Heart right ventricle (tissue), 16 donors: ENCODE results near the gene RAI1. TPM values are rescaled to one million over a fixed set of nuclear protein-coding genes. Genes with fewer than 3 reads are reported as not detected.
A peak's percentile ranks its signal among the peaks of the same experiment; 100 is the strongest.
"Not testable (repeated sequence)": the region's sequence is repeated elsewhere in the genome, so short reads cannot be mapped to it uniquely, and the experiment has no call there.

ENCODE experiments used
- ATAC-seq, 8 donors: fragments of 200-7000 bp; cut with Tn5 transposase; one replicate each; pipeline ENCODE4 v1.9.1; 2020; ENCODE audit warnings: mild to moderate bottlenecking in 8 of 8, moderate library complexity in 8 of 8, moderate number of reproducible peaks in 1 of 8
- DNase-seq, 2 donors: peaks; one replicate each; pipeline ENCODE4 v3.0.0-alpha.2; 2020
- H3K27ac ChIP-seq, 10 donors: fragments of 200-600 bp; sonication (generic) in 2 of 10; one replicate each; pipeline versions ENCODE4 v1.5.0 to v1.8.0; 2020 to 2022; ENCODE audit warnings: mild to moderate bottlenecking in 3 of 10
- H3K27me3 ChIP-seq, 7 donors: fragments of 200-600 bp; one replicate each; pipeline ENCODE4 v1.8.0; 2021 to 2022; ENCODE audit warnings: mild to moderate bottlenecking in 2 of 7
- H3K36me3 ChIP-seq, 9 donors: fragments of 200-600 bp; sonication (generic) in 1 of 9; one replicate each; pipeline versions ENCODE4 v1.5.0 to v1.8.0; 2020 to 2022; ENCODE audit warnings: mild to moderate bottlenecking in 2 of 9
- H3K4me1 ChIP-seq, 9 donors: fragments of 200-600 bp; sonication (generic) in 1 of 9; one replicate each; pipeline versions ENCODE4 v1.5.0 to v1.8.0; 2020 to 2022; ENCODE audit warnings: mild to moderate bottlenecking in 4 of 9
- H3K4me3 ChIP-seq, 10 donors: fragments of 200-600 bp; sonication (generic) in 2 of 10; one replicate each; pipeline versions ENCODE4 v1.5.0 to v1.8.0; 2020 to 2022; ENCODE audit warnings: mild to moderate bottlenecking in 7 of 10, moderate library complexity in 2 of 10
- H3K9me3 ChIP-seq, 11 donors: fragments of 200-600 bp in 10 of 11; sonication (generic) in 2 of 11; one replicate each; pipeline versions ENCODE4 v1.5.0 to v1.8.0; 2013 to 2022; ENCODE audit warnings: mild to moderate bottlenecking in 2 of 11, control low read depth in 1 of 11, moderate library complexity in 1 of 11
- CTCF ChIP-seq, 9 donors: fragments of 200-600 bp; sonication (generic) in 2 of 9; IDR thresholded peaks; one replicate each; pipeline versions ENCODE4 v1.5.0 to v1.8.0; 2021 to 2022; ENCODE audit warnings: antibody characterized with exemption in 9 of 9, mild to moderate bottlenecking in 5 of 9, moderate library complexity in 1 of 9
- WGBS, 2 donors: extraction: QIAGEN DNeasy Blood & Tissue Kit; methylation state at CpG; one replicate each; pipeline ENCODE4 v1.1.7; 2013; ENCODE audit warnings: inconsistent platforms in 1 of 2; 5-methylcytosine and 5-hydroxymethylcytosine counted together
- intact Hi-C, 10 donors: fragments of 100-400 bp; cut with DNase I; formaldehyde crosslinking; loops; one replicate each; pipeline versions ENCODE4 v1.11.1 to v1.14.2; 2022
- polyA plus RNA-seq, 2 donors: library from polyadenylated mRNA; stranded (reverse); fragments of 200-250 nt; gene quantifications; one replicate each; pipeline ENCODE4 v1.2.3, GENCODE V29; 2013
- total RNA-seq, 10 donors: library from RNA; stranded (reverse); fragmentation: NEBNext Ultra II Directional in 3 of 10; extraction: Animal tissue kit (Norgen Biotek cat#: 25700) in 3 of 10; gene quantifications; one replicate each; pipeline versions ENCODE4 v1.2.1 to v1.2.4, GENCODE V29; 2021 to 2023
- donor health status: Arrhythmogenic right ventricular cardiomyopathy.
- donor health status: ischemic (EF 13 %, LVEDD 7.1; RV severe dilation, severe dysfunction).
- donor health status: healthy with polysubstance abuse.
- donor health status: DM: no; HTN: yes; CAD: no.
- donor health status: DM: no; HTN: no; CAD: no.
- donor health status: ischemic (EF 25% LVEDD 6.9; RV normal size, moderate dysfunction).
- donor health status: ischemic (EF 25% LVEDD 5.7; RV mildly dilated, moderate dysfunction).
- donor health status: healthy.
- donor health status: DM: yes; HTN: yes; CAD: no.
- donor health status: Ischemic cardiomyopathy.
- donor health status: ischemic (EF 35%, LVEDD 5.7; RV mildly dilated, moderate dysfunction).
- donor health status: nonischemic (EF 11% LVEDD 7.7; RV severe dilation, severe dysfunction).
- donor health status: DM: yes; HTN: yes; CAD: no.
- donor health status: PGD.
- donor health status: ischemic (EF 29% LVEDD 5.4; RV normal size, mild dysfunction).
- donor health status: nonischemic (EF 23%, LVEDD 6.1; RV moderate dilation, normal function).

The RAI1 gene
- total and polyA plus RNA-seq, 12 donors, result 13.8 to 32.0 (median 19.8) TPM

- Histone ChIP-seq H3K27me3 (no peaks in the 10 kb centered on the region), H3K4me3 (peak overlapping the region in 1 of 10 donors; percentile 12), H3K27ac (peak overlapping the region in 9 of 10 donors; percentile 34 to 80 (median 64)), H3K9me3 (no peaks in the 10 kb centered on the region), H3K36me3 (no peaks in the 10 kb centered on the region), H3K4me1 (peaks cover 26 to 58% (median 47%) of the 10 kb centered on the region in 9 donors)
- WGBS, 2 donors, result 13 to 14% methylated on average over 14 of the region's 14 CpGs
- DNase-seq (no peak), ATAC-seq (peak in 1 of 8 donors; percentile 9)
- intact Hi-C loops, result loop anchor here in 4 of 10 donors (5.0 to 10.0 kb wide), 4 partner anchors 46 to 349 kb away; partner anchors contain the start of genes ATPAF2 (in 1 of the 4) and GID4 (in 1 of the 4)
- TF ChIP-seq CTCF (IDR thresholded peaks at IDR 0.05), result no peak
Observed at GRCh38 chr17:17685775-17686291, 4.6 kb downstream of the RAI1 start.

GRCh38 chr17:17689312-17689711 lies 8.1 kb downstream of the RAI1 start:
- ATAC-seq (no peak), DNase-seq (no peak)
- Histone ChIP-seq H3K27me3 (no peaks in the 10 kb centered on the region), H3K36me3 (no peaks in the 10 kb centered on the region), H3K9me3 (no peaks in the 10 kb centered on the region), H3K27ac (no peak overlapping the region), H3K4me3 (no peak overlapping the region), H3K4me1 (peaks cover 52 to 74% (median 68%) of the 10 kb centered on the region in 9 donors)
- WGBS, 2 donors, result 88 to 91% methylated on average over 4 of the region's 4 CpGs
- no peak for TF ChIP-seq CTCF (IDR thresholded peaks at IDR 0.05)
- intact Hi-C loops, result loop anchor here in 4 of 10 donors (5.0 to 10.0 kb wide), 4 partner anchors 43 to 345 kb away; partner anchors contain the start of genes ATPAF2 (in 1 of the 4) and GID4 (in 1 of the 4)

GRCh38 chr17:17690233-17690632 lies 9.0 kb downstream of the RAI1 start:
- ATAC-seq, DNase-seq, H3K27me3 ChIP-seq, intact Hi-C loops, H3K4me3 ChIP-seq, H3K9me3 ChIP-seq, H3K36me3 ChIP-seq: not testable (repeated sequence)
- H3K27ac ChIP-seq, result peak overlapping the region in 3 of 10 donors; percentile 5 to 100 (median 35)
- WGBS, 2 donors, result 74 to 78% methylated on average over 7 of the region's 7 CpGs
- H3K4me1 ChIP-seq, result peaks cover 49 to 71% (median 63%) of the 10 kb centered on the region in 9 donors

GRCh38 chr17:17691468-17692263 lies 10.4 kb downstream of the RAI1 start:
- peak overlapping the region in 9 of 10 donors; percentile 98 to 100 (median 99) for H3K27ac ChIP-seq
- ATAC-seq, result no peak
- TF ChIP-seq CTCF (IDR thresholded peaks at IDR 0.05), result no peak
- no peaks in the 10 kb centered on the region for H3K36me3 ChIP-seq
- H3K4me3 ChIP-seq, result no peak overlapping the region
- H3K4me1 ChIP-seq, result peaks cover 47 to 74% (median 63%) of the 10 kb centered on the region in 9 donors
- 35 to 36% methylated on average over 8 of the region's 8 CpGs for WGBS, 2 donors
- H3K9me3 ChIP-seq, result no peaks in the 10 kb centered on the region
- intact Hi-C loops, result no loop called here
- DNase-seq, result peak; percentile 44 to 47
- H3K27me3 ChIP-seq, result no peaks in the 10 kb centered on the region
